Iris pigment epithelial cell (primary cell): ENCODE measurements around the gene DNAH6.

ENCODE experiments used
- DNase-seq: peaks from one replicate; pipeline ENCODE4 v3.0.0-alpha.2; 2011; ENCODE audit warnings: low read depth

The DNAH6 gene

GRCh38 chr2:84687498-84688149, 171.3 kb downstream of the DNAH6 start:
- no peak for DNase-seq

GRCh38 chr2:84690225-84690624, 173.9 kb downstream of the DNAH6 start:
- DNase-seq: no peak

GRCh38 chr2:84694088-84694622, 177.9 kb downstream of the DNAH6 start:
- DNase-seq: no peak

GRCh38 chr2:84697895-84698294, 181.6 kb downstream of the DNAH6 start:
- DNase-seq: peak; percentile 34

GRCh38 chr2:84700006-84700405, 183.7 kb downstream of the DNAH6 start:
- peak; percentile 44 for DNase-seq

GRCh38 chr2:84701880-84702279, 185.6 kb downstream of the DNAH6 start:
- peak; percentile 97 for DNase-seq

- DNase-seq: no peak
Measured at GRCh38 chr2:84702941-84703340, 186.6 kb downstream of the DNAH6 start.

GRCh38 chr2:84703831-84704230, 187.5 kb downstream of the DNAH6 start:
- no peak for DNase-seq

- peak; percentile 42 for DNase-seq
Measured at GRCh38 chr2:84704505-84705244, 188.4 kb downstream of the DNAH6 start.

GRCh38 chr2:84705858-84706257, 189.6 kb downstream of the DNAH6 start:
- no peak for DNase-seq

- DNase-seq: no peak
Measured at GRCh38 chr2:84708442-84708841, 192.1 kb downstream of the DNAH6 start.

GRCh38 chr2:84711651-84712050, 195.4 kb downstream of the DNAH6 start:
- DNase-seq: no peak

GRCh38 chr2:84713441-84713840, 197.1 kb downstream of the DNAH6 start:
- no peak for DNase-seq

GRCh38 chr2:84716564-84716963, 200.3 kb downstream of the DNAH6 start:
- no peak for DNase-seq

- DNase-seq: no peak
Measured at GRCh38 chr2:84717302-84717701, 201.0 kb downstream of the DNAH6 start.

GRCh38 chr2:84719434-84719833, 203.1 kb downstream of the DNAH6 start:
- no peak for DNase-seq

GRCh38 chr2:84723831-84724230, 207.5 kb downstream of the DNAH6 start:
- DNase-seq: no peak

GRCh38 chr2:84725717-84726116, 209.4 kb downstream of the DNAH6 start:
- no peak for DNase-seq

GRCh38 chr2:84727315-84727714, 211.0 kb downstream of the DNAH6 start:
- no peak for DNase-seq

GRCh38 chr2:84729224-84729623, 212.9 kb downstream of the DNAH6 start:
- no peak for DNase-seq

- DNase-seq: no peak
Measured at GRCh38 chr2:84731185-84731584, 214.9 kb downstream of the DNAH6 start.

GRCh38 chr2:84732897-84733778, 216.8 kb downstream of the DNAH6 start:
- no peak for DNase-seq
